Neural cell (in vitro differentiated cells): ENCODE data around the gene KNOP1.

Source experiments
- EP300 ChIP-seq: fragments of 450-650 bp; conservative IDR thresholded peaks from 2 replicates; pipeline ENCODE4 v1.6.1; 2014; ENCODE audit warnings: antibody characterized with exemption, mild to moderate bottlenecking, moderate library complexity; ENCODE audit not compliant: poor library complexity, severe bottlenecking
- EZH2 ChIP-seq: fragments of 200-600, 300-800 bp; shearing (Covaris generic), sonication (generic); IDR thresholded peaks from 2 replicates; pipeline ENCODE4 v1.6.1; 2014; ENCODE audit warnings: antibody characterized with exemption, low read length, borderline replicate concordance, mild to moderate bottlenecking; ENCODE audit not compliant: insufficient read depth, poor library complexity, severe bottlenecking
- MXI1 ChIP-seq: fragments of 450-650 bp; conservative IDR thresholded peaks from 2 replicates; pipeline ENCODE4 v1.6.1; 2014; ENCODE audit warnings: antibody characterized with exemption, mild to moderate bottlenecking; ENCODE audit not compliant: poor library complexity, severe bottlenecking
- POLR2AphosphoS5 ChIP-seq: IDR thresholded peaks from 2 replicates; pipeline ENCODE4 v1.6.1; 2012
- RAD21 ChIP-seq: fragments of 450-650 bp; conservative IDR thresholded peaks from 2 replicates; pipeline ENCODE4 v1.6.1; 2014; ENCODE audit warnings: antibody characterized with exemption, mild to moderate bottlenecking, moderate library complexity
- TAF1 ChIP-seq: IDR thresholded peaks from 2 replicates; pipeline ENCODE4 v1.6.1; 2012; ENCODE audit warnings: low read depth
- TF ChIP-seq, protein P1 (sequence below): fragments of 450-650 bp; IDR thresholded peaks from 2 replicates; pipeline ENCODE4 v1.5.1; 2014; ENCODE audit warnings: antibody characterized with exemption, mild to moderate bottlenecking, moderate library complexity; ENCODE audit not compliant: poor library complexity, severe bottlenecking
- TF ChIP-seq, protein P2 (sequence below): IDR thresholded peaks from 2 replicates; pipeline ENCODE4 v1.6.1; 2012; ENCODE audit warnings: borderline replicate concordance

DNA sequence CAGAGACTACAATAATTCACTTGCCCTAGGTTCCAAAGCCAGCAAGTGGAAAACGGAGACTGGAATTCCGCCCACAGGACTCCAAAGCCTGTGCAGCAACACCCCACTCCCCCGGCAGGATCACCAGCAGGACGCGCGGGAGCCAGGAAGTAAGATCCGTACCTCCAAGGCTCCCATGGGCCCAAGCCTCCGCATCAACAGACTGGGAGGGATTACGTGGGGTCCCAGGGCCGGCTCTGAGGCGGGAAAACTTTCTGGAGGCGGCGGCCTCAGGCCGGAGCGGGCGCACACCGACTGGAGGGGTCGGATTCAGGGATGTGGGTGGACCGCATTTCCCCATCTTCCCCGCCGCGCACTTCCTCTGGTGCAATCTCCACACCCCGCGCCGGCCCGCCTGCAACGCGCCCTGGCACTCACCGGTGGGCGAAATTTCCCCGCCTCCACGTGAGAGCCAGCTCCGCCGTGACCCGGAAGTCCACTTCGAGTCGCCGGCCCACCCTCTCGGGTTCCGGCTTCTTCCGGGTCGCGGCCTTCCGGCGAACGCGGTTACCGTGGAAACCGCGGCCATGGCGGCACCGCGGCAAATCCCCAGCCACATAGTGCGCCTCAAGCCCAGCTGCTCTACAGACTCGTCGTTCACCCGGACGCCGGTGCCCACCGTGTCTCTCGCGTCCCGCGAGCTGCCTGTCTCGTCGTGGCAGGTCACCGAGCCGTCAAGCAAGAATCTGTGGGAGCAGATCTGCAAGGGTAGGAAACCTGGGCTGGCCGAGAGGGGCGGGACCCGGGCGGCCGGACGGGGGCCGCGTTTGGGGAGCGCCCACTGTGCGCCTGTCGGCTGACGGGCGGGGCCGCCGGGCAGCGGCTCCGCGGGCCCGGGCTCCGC is at the start of gene KNOP1, which contains the start of gene IQCK:
- TF ChIP-seq EP300 (peak; percentile 28), TAF1 (peak; percentile 27), POLR2AphosphoS5 (peak; percentile 53), EZH2 (no peak), RAD21 (peak; percentile 47), MXI1 (peak; percentile 100)
- TF ChIP-seq, protein P1, sequence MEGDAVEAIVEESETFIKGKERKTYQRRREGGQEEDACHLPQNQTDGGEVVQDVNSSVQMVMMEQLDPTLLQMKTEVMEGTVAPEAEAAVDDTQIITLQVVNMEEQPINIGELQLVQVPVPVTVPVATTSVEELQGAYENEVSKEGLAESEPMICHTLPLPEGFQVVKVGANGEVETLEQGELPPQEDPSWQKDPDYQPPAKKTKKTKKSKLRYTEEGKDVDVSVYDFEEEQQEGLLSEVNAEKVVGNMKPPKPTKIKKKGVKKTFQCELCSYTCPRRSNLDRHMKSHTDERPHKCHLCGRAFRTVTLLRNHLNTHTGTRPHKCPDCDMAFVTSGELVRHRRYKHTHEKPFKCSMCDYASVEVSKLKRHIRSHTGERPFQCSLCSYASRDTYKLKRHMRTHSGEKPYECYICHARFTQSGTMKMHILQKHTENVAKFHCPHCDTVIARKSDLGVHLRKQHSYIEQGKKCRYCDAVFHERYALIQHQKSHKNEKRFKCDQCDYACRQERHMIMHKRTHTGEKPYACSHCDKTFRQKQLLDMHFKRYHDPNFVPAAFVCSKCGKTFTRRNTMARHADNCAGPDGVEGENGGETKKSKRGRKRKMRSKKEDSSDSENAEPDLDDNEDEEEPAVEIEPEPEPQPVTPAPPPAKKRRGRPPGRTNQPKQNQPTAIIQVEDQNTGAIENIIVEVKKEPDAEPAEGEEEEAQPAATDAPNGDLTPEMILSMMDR, result no peak
- TF ChIP-seq, protein P2, sequence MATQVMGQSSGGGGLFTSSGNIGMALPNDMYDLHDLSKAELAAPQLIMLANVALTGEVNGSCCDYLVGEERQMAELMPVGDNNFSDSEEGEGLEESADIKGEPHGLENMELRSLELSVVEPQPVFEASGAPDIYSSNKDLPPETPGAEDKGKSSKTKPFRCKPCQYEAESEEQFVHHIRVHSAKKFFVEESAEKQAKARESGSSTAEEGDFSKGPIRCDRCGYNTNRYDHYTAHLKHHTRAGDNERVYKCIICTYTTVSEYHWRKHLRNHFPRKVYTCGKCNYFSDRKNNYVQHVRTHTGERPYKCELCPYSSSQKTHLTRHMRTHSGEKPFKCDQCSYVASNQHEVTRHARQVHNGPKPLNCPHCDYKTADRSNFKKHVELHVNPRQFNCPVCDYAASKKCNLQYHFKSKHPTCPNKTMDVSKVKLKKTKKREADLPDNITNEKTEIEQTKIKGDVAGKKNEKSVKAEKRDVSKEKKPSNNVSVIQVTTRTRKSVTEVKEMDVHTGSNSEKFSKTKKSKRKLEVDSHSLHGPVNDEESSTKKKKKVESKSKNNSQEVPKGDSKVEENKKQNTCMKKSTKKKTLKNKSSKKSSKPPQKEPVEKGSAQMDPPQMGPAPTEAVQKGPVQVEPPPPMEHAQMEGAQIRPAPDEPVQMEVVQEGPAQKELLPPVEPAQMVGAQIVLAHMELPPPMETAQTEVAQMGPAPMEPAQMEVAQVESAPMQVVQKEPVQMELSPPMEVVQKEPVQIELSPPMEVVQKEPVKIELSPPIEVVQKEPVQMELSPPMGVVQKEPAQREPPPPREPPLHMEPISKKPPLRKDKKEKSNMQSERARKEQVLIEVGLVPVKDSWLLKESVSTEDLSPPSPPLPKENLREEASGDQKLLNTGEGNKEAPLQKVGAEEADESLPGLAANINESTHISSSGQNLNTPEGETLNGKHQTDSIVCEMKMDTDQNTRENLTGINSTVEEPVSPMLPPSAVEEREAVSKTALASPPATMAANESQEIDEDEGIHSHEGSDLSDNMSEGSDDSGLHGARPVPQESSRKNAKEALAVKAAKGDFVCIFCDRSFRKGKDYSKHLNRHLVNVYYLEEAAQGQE, result no peak
